HEK293T (cell line): Measurements from ENCODE around the gene ZNRF1.
"Not testable (repeated sequence)": the region's sequence is repeated elsewhere in the genome, so short reads cannot be mapped to it uniquely, and the experiment has no call there.

Experiments
- CTCF ChIA-PET: fragments of 350-600 bp; formaldehyde crosslinking; extraction: SDS; loops from one replicate; lab custom pipeline; 2021; ENCODE audit warnings: antibody characterized with exemption, inconsistent platforms; lab: Yijun Ruan, JAX
- POLR2A ChIA-PET: fragments of 350-600 bp; formaldehyde crosslinking; extraction: SDS; loops from one replicate; lab custom pipeline; 2020; ENCODE audit warnings: antibody characterized with exemption, inconsistent platforms; lab: Yijun Ruan, JAX
- DNase-seq: peaks from one replicate; pipeline ENCODE4 v3.0.0; 2012; ENCODE audit warnings: mixed read lengths; ENCODE audit errors: extremely low spot score
- ARNT ChIP-seq: fragments of 450-650 bp; IDR thresholded peaks from 2 replicates; pipeline ENCODE4 v1.6.1; 2017; ENCODE audit warnings: mild to moderate bottlenecking
- BHLHE40 ChIP-seq: fragments of 450-650 bp; IDR thresholded peaks from 2 replicates; pipeline ENCODE4 v1.6.1; 2016; ENCODE audit warnings: mild to moderate bottlenecking, moderate library complexity, borderline replicate concordance
- CTBP1 ChIP-seq: fragments of 450-650 bp; IDR thresholded peaks from 2 replicates; pipeline ENCODE4 v1.6.1; 2016; ENCODE audit warnings: borderline replicate concordance
- ELF4 ChIP-seq: fragments of 450-650 bp; IDR thresholded peaks from 2 replicates; pipeline ENCODE4 v1.6.1; 2017; ENCODE audit warnings: antibody characterized with exemption
- FOXA1 ChIP-seq: fragments of 450-650 bp; IDR thresholded peaks from 2 replicates; pipeline ENCODE4 v1.6.1; 2016; ENCODE audit warnings: mild to moderate bottlenecking
- FOXK2 ChIP-seq: fragments of 450-650 bp; IDR thresholded peaks from 2 replicates; pipeline ENCODE4 v1.6.1; 2016; ENCODE audit warnings: mild to moderate bottlenecking
- FOXM1 ChIP-seq: fragments of 450-650 bp; IDR thresholded peaks from 2 replicates; pipeline ENCODE4 v1.6.1; 2017; ENCODE audit warnings: mild to moderate bottlenecking, borderline replicate concordance
- HDGF ChIP-seq: fragments of 450-650 bp; IDR thresholded peaks from 2 replicates; pipeline ENCODE4 v1.6.1; 2017; ENCODE audit warnings: antibody characterized with exemption, borderline replicate concordance
- L3MBTL2 ChIP-seq: fragments of 450-650 bp; conservative IDR thresholded peaks from 2 replicates; pipeline ENCODE4 v1.6.1; 2016; ENCODE audit warnings: mild to moderate bottlenecking
- LEF1 ChIP-seq: fragments of 450-650 bp; IDR thresholded peaks from 2 replicates; pipeline ENCODE4 v1.6.1; 2017; ENCODE audit warnings: mild to moderate bottlenecking, borderline replicate concordance
- NFRKB ChIP-seq: fragments of 450-650 bp; IDR thresholded peaks from 2 replicates; pipeline ENCODE4 v1.6.1; 2016; ENCODE audit warnings: mild to moderate bottlenecking, moderate library complexity
- SP1 ChIP-seq: fragments of 450-650 bp; IDR thresholded peaks from 2 replicates; pipeline ENCODE4 v1.6.1; 2017
- SUZ12 ChIP-seq: fragments of 450-650 bp; IDR thresholded peaks from 2 replicates; pipeline ENCODE4 v1.6.1; 2016; ENCODE audit warnings: mild to moderate bottlenecking
- TARDBP ChIP-seq: fragments of 450-650 bp; IDR thresholded peaks from 2 replicates; pipeline ENCODE4 v1.6.1; 2016
- ZNF384 ChIP-seq: fragments of 450-650 bp; IDR thresholded peaks from 2 replicates; pipeline ENCODE4 v1.6.1; 2016
- TF ChIP-seq, protein P1 (sequence below): fragments of 450-650 bp; IDR thresholded peaks from 2 replicates; pipeline ENCODE4 v1.6.1; 2016

The ZNRF1 gene

DNA sequence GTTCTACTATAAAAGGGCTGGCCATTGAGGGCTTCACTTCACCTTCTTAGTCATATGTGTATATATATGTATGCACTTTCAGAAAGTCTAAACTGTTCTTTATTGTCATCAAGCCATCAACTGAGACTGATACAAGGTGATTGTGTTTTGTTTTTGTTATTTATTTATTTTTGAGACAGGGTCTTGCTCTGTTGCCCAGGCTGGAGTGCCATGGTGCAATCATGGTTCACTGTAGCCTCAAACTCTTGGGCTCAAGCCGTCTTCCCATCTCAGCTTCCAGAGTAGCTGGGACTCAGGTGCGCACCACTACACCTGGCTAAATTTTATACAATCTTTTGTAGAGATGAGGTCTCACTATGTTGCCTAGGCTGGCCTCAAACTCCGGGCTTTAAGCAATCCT lies 5.6 kb downstream of the ZNRF1 start:
- TF ChIP-seq SUZ12 (no peak), FOXA1 (no peak), LEF1 (no peak), CTBP1 (no peak), NFRKB (no peak), L3MBTL2 (no peak), FOXM1 (no peak), SP1 (no peak), ARNT (no peak), HDGF (no peak), FOXK2 (no peak)
- TF ChIP-seq, protein P1, sequence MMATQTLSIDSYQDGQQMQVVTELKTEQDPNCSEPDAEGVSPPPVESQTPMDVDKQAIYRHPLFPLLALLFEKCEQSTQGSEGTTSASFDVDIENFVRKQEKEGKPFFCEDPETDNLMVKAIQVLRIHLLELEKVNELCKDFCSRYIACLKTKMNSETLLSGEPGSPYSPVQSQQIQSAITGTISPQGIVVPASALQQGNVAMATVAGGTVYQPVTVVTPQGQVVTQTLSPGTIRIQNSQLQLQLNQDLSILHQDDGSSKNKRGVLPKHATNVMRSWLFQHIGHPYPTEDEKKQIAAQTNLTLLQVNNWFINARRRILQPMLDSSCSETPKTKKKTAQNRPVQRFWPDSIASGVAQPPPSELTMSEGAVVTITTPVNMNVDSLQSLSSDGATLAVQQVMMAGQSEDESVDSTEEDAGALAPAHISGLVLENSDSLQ = no peak
- ChIA-PET CTCF (no interaction called here), POLR2A (interaction anchor here (0.6 to 1.0 kb wide), 2 partner anchors 11 to 19 kb away, joined by 3 to 6 read pairs; partner anchors contain the start of gene WDR59)
- DNase-seq = no peak

DNA sequence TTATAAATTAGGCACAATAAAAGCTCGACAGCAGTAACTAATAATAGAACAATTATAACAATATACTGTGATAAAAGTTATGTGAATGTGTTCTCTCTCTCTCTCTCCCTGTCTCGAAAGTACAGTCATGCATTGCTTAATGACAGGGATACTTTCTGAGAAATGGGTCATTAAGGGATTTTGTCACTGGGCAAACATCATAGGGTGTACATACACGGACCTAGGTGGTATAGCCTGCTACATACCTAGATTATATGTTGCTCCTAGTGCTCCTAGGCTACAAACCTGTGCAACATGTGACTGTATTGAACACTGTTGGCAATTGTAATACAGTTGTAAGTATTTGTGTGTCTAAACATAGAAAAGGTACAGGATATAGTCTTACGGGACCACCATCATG lies 6.9 kb downstream of the ZNRF1 start:
- DNase-seq = no peak
- POLR2A ChIA-PET = no interaction called here
- TF ChIP-seq FOXM1 (no peak), ARNT (no peak)
- CTCF ChIA-PET = interaction anchor here (0.5 kb wide), 1 partner anchor 105 kb away, joined by 3 read pairs; no protein-coding TSS in a partner anchor

DNA sequence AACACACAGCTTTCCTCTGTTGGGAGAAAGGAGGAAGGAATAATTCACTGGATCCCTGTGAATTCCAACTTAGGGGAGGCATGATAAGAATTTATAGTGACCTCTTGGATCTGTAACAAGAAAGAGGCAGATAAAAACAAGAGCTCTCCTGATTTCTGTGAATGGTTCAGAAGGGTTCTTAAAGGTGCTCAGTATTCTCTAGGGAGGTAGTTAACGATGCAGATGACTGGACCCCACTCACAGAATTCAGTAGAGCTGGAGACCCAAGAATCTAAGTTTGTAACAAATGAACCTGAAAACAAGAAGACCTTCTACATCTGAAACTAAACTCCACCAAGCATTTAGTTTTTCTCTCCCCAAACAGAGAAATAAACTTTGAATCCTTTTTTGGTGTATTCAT lies 8.6 kb downstream of the ZNRF1 start:
- no peak for TF ChIP-seq FOXK2
- no peak for TF ChIP-seq LEF1
- TF ChIP-seq TARDBP = no peak
- no peak for TF ChIP-seq SUZ12
- TF ChIP-seq CTBP1 = no peak
- no peak for TF ChIP-seq ELF4
- no peak for TF ChIP-seq SP1
- TF ChIP-seq FOXA1 = no peak
- TF ChIP-seq, protein P1 = no peak
- TF ChIP-seq NFRKB = no peak
- no peak for TF ChIP-seq L3MBTL2
- TF ChIP-seq BHLHE40 = no peak
- no peak for TF ChIP-seq HDGF
- TF ChIP-seq ZNF384 = no peak
- no peak for TF ChIP-seq ARNT
- DNase-seq = no peak
- CTCF ChIA-PET = interaction anchor here (0.7 kb wide), 1 partner anchor 9 kb away, joined by 3 read pairs; the partner anchor contains the start of gene ZNRF1
- POLR2A ChIA-PET = no interaction called here

DNA sequence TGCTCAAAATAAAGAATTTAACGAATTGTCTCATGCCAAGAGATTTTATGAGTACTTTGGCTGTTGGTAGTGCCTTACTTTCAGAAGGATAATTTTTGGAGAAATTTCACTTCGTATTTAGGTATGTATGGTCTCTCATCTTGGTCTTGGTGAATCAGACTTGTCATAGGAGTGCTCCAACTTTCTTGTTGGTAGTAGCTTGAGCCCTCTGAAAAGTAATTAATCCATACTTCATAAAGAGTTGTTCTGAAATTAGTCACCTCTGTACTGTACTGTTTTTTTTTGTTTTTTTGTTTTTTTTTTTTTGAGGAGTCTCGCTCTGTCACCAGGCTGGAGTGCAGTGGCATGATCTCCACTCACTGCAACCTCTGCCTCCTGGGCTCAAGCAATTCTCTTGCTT lies 11.6 kb downstream of the ZNRF1 start:
- TF ChIP-seq ARNT = no peak
- TF ChIP-seq NFRKB = no peak
- TF ChIP-seq TARDBP = no peak
- no peak for TF ChIP-seq LEF1
- TF ChIP-seq, protein P1 = no peak
- TF ChIP-seq ELF4 = no peak
- no peak for TF ChIP-seq ZNF384
- TF ChIP-seq L3MBTL2 = no peak
- no peak for TF ChIP-seq FOXM1
- no peak for TF ChIP-seq HDGF
- TF ChIP-seq SUZ12 = no peak
- no peak for TF ChIP-seq FOXA1
- no peak for TF ChIP-seq CTBP1
- no peak for TF ChIP-seq BHLHE40
- no peak for TF ChIP-seq FOXK2
- POLR2A ChIA-PET = interaction anchor here (1.9 kb wide), 1 partner anchor 26 kb away, joined by 6 read pairs; the partner anchor contains the start of gene WDR59
- DNase-seq = no peak
- CTCF ChIA-PET = interaction anchor here (0.6 to 2.6 kb wide), 2 partner anchors 11 to 284 kb away, joined by 3 to 7 read pairs; partner anchors contain the start of gene ZNRF1

DNA sequence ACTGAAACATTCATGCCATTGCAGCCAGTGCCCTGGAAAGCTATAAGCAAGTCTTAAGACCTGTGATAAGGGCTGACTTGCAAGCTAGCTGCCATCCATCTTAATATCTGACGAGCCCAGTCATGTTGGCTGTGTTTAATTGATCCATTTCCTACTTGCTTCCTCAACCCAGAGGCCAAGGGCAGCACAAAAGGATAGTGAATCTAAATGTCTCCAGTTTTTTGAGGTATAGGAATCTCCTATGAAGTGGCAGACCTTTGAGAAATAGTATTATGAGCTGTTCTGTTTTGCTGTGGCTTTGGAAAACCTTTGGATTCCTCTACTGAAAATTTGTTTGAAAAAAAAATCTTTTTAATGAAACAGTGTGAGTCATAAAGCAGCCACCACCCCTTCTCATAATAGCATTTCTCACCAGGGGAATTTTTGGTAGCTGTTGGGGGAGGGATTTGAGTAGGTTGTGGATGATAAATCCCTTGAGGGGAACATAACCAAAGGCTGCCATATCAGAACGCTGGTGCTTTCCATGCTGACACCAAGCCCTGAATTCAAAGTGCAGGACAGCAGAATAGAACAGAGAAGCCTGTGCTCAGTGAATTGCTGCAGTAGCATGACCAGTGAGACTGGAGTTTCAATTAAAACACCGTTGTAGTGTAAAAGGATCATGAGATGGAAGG lies 12.9 kb downstream of the ZNRF1 start:
- CTCF ChIA-PET = interaction anchor here (1.1 to 2.6 kb wide), 2 partner anchors 13 to 99 kb away, joined by 3 to 7 read pairs; partner anchors contain the start of gene ZNRF1
- no peak for TF ChIP-seq SUZ12
- TF ChIP-seq ZNF384 = no peak
- POLR2A ChIA-PET = interaction anchor here (1.9 kb wide), 1 partner anchor 27 kb away, joined by 6 read pairs; the partner anchor contains the start of gene WDR59
- no peak for DNase-seq

DNA sequence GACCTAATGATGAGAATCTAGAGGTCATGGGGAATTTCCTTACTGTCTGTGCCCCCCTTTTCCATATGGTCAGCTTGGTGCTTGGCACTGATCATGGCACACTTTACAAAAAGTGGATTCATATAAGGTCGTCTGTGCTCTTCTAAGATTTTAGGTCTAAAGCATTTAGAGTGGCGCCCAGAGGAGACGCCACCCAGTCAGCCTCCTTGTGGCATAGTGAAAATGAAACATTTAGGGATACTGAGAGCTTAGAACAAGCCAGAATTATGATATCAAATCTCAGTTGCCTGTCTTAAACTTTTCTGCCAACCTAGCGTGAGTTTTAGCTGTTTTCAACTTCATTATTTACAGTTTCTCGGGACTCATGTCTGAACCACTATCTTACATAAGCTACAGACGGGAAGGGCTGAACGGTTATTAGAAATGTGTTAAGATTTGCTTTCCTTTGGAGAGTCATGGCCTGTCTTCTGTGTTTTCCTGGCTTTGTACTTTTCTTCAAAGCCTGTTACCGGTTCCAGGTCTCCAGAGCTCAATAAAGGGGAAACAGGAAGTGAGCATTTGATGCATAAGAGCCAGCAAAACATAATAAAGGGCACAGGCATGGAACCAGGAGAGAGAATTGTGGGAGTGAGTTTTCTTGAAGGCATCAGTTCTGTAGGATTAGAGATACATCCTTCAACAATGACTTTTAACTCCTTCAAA lies 13.7 kb downstream of the ZNRF1 start:
- ChIA-PET POLR2A (interaction anchor here (1.9 kb wide), 1 partner anchor 28 kb away, joined by 6 read pairs; the partner anchor contains the start of gene WDR59), CTCF (interaction anchor here (0.6 to 2.6 kb wide), 3 partner anchors 14 to 99 kb away, joined by 3 to 7 read pairs (median 3); partner anchors contain the start of gene ZNRF1)
- DNase-seq = no peak
- no peak for TF ChIP-seq FOXA1
- TF ChIP-seq, protein P1 = no peak
- TF ChIP-seq ZNF384 = no peak
- no peak for TF ChIP-seq L3MBTL2
- no peak for TF ChIP-seq CTBP1
- TF ChIP-seq SP1 = no peak
- no peak for TF ChIP-seq HDGF
- no peak for TF ChIP-seq FOXK2
- TF ChIP-seq FOXM1 = no peak
- no peak for TF ChIP-seq NFRKB
- no peak for TF ChIP-seq TARDBP
- TF ChIP-seq LEF1 = no peak

DNA sequence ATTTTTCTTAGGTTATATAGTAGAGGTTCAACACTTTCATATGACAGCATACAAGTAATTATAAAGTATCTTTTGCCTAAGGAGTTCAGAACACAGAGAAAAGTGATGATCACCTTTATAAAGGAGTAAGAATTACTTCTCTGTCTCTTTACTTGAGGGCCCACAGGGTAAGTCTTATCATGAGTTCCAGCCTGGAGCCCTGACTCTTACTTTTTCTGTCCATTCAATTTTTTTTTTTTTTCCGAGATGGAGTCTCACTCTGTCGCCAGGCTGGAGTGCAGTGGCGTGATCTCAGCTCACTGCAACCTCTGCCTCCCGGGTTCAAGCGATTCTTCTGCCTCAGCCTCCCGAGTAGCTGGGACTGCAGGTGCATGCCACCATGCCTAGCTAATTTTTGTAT lies 14.3 kb downstream of the ZNRF1 start:
- POLR2A ChIA-PET, DNase-seq: not testable (repeated sequence)
- CTCF ChIA-PET = interaction anchor here (0.6 to 2.6 kb wide), 2 partner anchors 14 to 23 kb away, joined by 3 to 7 read pairs; partner anchors contain the start of gene ZNRF1
